Osteocyte (in vitro differentiated cells): ENCODE measurements around the gene B4GALNT3. TPM values are rescaled to one million over a fixed set of nuclear protein-coding genes. Genes with fewer than 3 reads are reported as not detected.

ENCODE experiments used
- DNase-seq: peaks from one replicate; pipeline ENCODE4 v3.0.0; 2021; ENCODE audit warnings: mixed read lengths; ENCODE audit not compliant: unreplicated experiment; ENCODE audit errors: extremely low spot score
- H3K27ac Mint-ChIP-seq: one replicate; pipeline ENCODE4 v1.8.0; 2021; ENCODE audit warnings: mild to moderate bottlenecking, mixed read lengths; ENCODE audit not compliant: unreplicated experiment
- H3K27me3 Mint-ChIP-seq: one replicate; pipeline ENCODE4 v1.8.0; 2021; ENCODE audit warnings: mixed read lengths; ENCODE audit not compliant: unreplicated experiment
- H3K36me3 Mint-ChIP-seq: one replicate; pipeline ENCODE4 v1.8.0; 2021; ENCODE audit warnings: mixed read lengths; ENCODE audit not compliant: unreplicated experiment
- H3K4me1 Mint-ChIP-seq: one replicate; pipeline ENCODE4 v1.8.0; 2021; ENCODE audit warnings: mixed read lengths; ENCODE audit not compliant: unreplicated experiment
- H3K4me3 Mint-ChIP-seq: one replicate; pipeline ENCODE4 v1.8.0; 2021; ENCODE audit warnings: mild to moderate bottlenecking, moderate library complexity, mixed read lengths; ENCODE audit not compliant: unreplicated experiment
- H3K9me3 Mint-ChIP-seq: one replicate; pipeline ENCODE4 v1.8.0; 2021; ENCODE audit warnings: mixed read lengths; ENCODE audit not compliant: unreplicated experiment
- CTCF ChIP-seq: fragments of 200-600 bp; sonication (generic); IDR thresholded peaks from 2 replicates; pipeline ENCODE4 v1.5.0; 2021; ENCODE audit warnings: antibody characterized with exemption, mild to moderate bottlenecking, moderate library complexity
- total RNA-seq: library from RNA; stranded (reverse); gene quantifications from 2 replicates; pipeline ENCODE4 v1.2.1, GENCODE V29; 2021

Gene B4GALNT3
- total RNA-seq, 1 donor from 2014 or later = 0.27 TPM

- Mint-ChIP-seq H3K9me3 (no peaks in the 10 kb centered on the region), H3K36me3 (no peaks in the 10 kb centered on the region), H3K4me3 (no peak overlapping the region), H3K27me3 (peaks cover 40% of the 10 kb centered on the region), H3K27ac (no peak overlapping the region), H3K4me1 (peaks cover 2% of the 10 kb centered on the region)
- DNase-seq = no peak
- TF ChIP-seq CTCF = no peak
Measured at GRCh38 chr12:475286-475685, 15.5 kb downstream of the B4GALNT3 start.

- no peak overlapping the region for H3K27ac Mint-ChIP-seq
- peaks cover 17% of the 10 kb centered on the region for H3K4me1 Mint-ChIP-seq
Measured at GRCh38 chr12:479161-479560, 19.4 kb downstream of the B4GALNT3 start.

GRCh38 chr12:480831-481816 is 21.4 kb downstream of the B4GALNT3 start:
- no peak for DNase-seq
- H3K36me3 Mint-ChIP-seq = no peaks in the 10 kb centered on the region
- H3K4me1 Mint-ChIP-seq = peaks cover 15% of the 10 kb centered on the region
- H3K9me3 Mint-ChIP-seq = no peaks in the 10 kb centered on the region
- H3K27ac Mint-ChIP-seq = peak overlapping the region; percentile 73
- H3K4me3 Mint-ChIP-seq = no peak overlapping the region
- peaks cover 50% of the 10 kb centered on the region for H3K27me3 Mint-ChIP-seq
- no peak for TF ChIP-seq CTCF

More at GRCh38 chr12:479161-479560, 19.4 kb downstream of the B4GALNT3 start:
- no peak for DNase-seq
- TF ChIP-seq CTCF = no peak
- Mint-ChIP-seq H3K36me3 (no peaks in the 10 kb centered on the region), H3K9me3 (no peaks in the 10 kb centered on the region), H3K27me3 (peaks cover 53% of the 10 kb centered on the region), H3K4me3 (no peak overlapping the region)

- TF ChIP-seq CTCF = no peak
- H3K36me3 Mint-ChIP-seq = no peaks in the 10 kb centered on the region
- peaks cover 1% of the 10 kb centered on the region for H3K9me3 Mint-ChIP-seq
- no peak for DNase-seq
- no peak overlapping the region for H3K4me3 Mint-ChIP-seq
- H3K27me3 Mint-ChIP-seq = peaks cover 53% of the 10 kb centered on the region
- peaks cover 15% of the 10 kb centered on the region for H3K4me1 Mint-ChIP-seq
- no peak overlapping the region for H3K27ac Mint-ChIP-seq
Measured at GRCh38 chr12:482061-482460, 22.3 kb downstream of the B4GALNT3 start.

GRCh38 chr12:484096-484495 is 24.4 kb downstream of the B4GALNT3 start:
- Mint-ChIP-seq H3K27ac (no peak overlapping the region), H3K36me3 (no peaks in the 10 kb centered on the region), H3K9me3 (peaks cover 9% of the 10 kb centered on the region), H3K27me3 (peaks cover 42% of the 10 kb centered on the region), H3K4me1 (peaks cover 15% of the 10 kb centered on the region), H3K4me3 (no peak overlapping the region)
- TF ChIP-seq CTCF = no peak
- DNase-seq = no peak
